Urinary bladder (tissue), 4 donors: Measurements from ENCODE around the gene ENOX2. TPM values are rescaled to one million over a fixed set of nuclear protein-coding genes. Genes with fewer than 3 reads are reported as not detected.
"Not testable (repeated sequence)": the region's sequence is repeated elsewhere in the genome, so short reads cannot be mapped to it uniquely, and the experiment has no call there.

Experiments used
- DNase-seq: peaks from one replicate; pipeline ENCODE4 v3.0.0-alpha.2; 2015; ENCODE audit errors: extremely low spot score
- H3K27ac ChIP-seq: one replicate; pipeline ENCODE4 v1.5.1; 2013; ENCODE audit warnings: low read depth, mild to moderate bottlenecking, moderate library complexity
- H3K36me3 ChIP-seq: one replicate; pipeline ENCODE4 v1.6.1; 2013; ENCODE audit warnings: mild to moderate bottlenecking, moderate library complexity; ENCODE audit not compliant: insufficient read depth
- H3K4me1 ChIP-seq: one replicate; pipeline ENCODE4 v1.6.1; 2013; ENCODE audit warnings: mild to moderate bottlenecking, moderate library complexity; ENCODE audit not compliant: insufficient read depth
- H3K4me3 ChIP-seq: one replicate; pipeline ENCODE4 v1.5.1; 2013; ENCODE audit warnings: low read depth, low read length
- WGBS: extraction: QIAGEN DNeasy Blood & Tissue Kit; methylation state at CpG from one replicate; pipeline ENCODE4 v1.1.7; 2013; 5-methylcytosine and 5-hydroxymethylcytosine counted together
- polyA plus RNA-seq: library from polyadenylated mRNA; stranded (reverse); fragments of 200-250 nt; gene quantifications from one replicate; pipeline ENCODE4 v1.2.3, GENCODE V29; 2013
- total RNA-seq: library from RNA; depleted of rRNA; stranded (reverse); fragments of >200 nt; gene quantifications from one replicate; pipeline ENCODE4 v1.2.3, GENCODE V29; 2014
- donor health status: healthy with polysubstance abuse.
- donor health status: healthy.

ENOX2 gene
- total and polyA plus RNA-seq, 2 donors: 12.5 to 13.9 TPM

DNA sequence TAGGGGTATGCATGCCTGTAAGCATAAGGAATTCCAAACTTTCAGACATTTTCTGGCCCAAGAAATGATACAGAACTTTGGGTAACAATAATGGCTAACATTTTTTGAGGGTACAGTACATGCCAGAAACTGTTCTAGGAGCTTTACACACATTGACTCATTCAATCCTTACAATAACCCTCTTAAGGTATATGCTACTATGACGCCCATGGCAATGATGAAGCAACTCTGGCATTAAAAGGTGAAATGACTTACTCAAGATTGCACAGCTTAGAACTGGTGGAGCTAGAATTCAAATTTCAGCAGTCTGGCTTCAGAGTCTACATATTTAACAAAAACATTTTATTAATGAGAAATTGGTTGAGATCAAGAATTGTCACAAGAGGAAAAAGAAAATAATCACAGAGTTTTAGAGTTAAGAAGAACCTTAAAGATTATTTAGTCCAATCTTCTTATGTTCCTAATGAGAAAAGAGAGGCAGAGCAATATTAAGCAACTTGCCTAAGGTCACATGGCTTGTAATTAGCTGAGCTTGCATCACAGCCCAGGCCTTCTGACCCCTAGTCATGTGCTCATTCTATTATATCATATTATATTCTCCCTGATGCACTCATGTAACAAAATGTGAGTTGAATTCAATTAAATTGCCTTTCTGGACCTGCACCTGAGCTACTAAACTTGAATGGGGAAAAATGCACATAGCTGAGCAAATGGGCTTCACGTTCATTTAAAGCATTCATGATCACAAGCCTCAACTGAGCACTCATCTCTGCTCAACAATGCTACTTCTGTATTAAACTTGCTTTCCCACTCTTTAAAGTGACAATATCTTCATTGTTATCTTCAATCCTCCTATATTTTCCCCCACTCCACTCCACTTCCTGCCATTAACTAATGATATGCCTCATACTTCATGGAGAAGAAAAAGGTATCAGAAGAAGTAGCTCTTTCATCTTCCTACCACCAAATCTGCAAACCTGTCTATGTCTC is 73.2 kb downstream of the ENOX2 start:
- WGBS: 90% methylated on average over 2 of the region's 2 CpGs
- Histone ChIP-seq H3K36me3 (no peaks in the 10 kb centered on the region), H3K27ac (no peak overlapping the region), H3K4me1 (no peaks in the 10 kb centered on the region), H3K4me3 (no peak overlapping the region)
- no peak for DNase-seq

DNA sequence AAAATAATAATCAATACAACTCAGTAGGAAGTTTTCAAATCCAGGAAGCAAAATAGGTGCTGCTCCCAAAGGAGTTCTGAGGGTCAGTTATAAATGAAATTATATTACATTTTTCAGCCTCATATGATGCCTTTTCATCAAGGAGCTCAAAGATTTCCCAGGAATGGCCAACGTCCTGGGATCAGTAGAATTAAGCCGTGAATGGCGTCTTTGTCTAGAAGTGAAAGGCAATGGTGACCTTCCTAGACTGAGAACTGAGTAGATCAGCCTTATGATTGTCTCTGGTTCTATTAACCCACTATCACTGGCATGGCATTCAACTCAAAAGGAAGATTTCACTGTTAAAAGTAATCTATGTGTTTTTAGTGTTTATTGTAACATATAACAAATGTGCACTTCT is 74.4 kb downstream of the ENOX2 start:
- H3K27ac ChIP-seq: no peak overlapping the region
- H3K36me3 ChIP-seq: no peaks in the 10 kb centered on the region
- DNase-seq: no peak
- H3K4me3 ChIP-seq: no peak overlapping the region
- WGBS: 83% methylated on average over 3 of the region's 3 CpGs
- H3K4me1 ChIP-seq: no peaks in the 10 kb centered on the region

DNA sequence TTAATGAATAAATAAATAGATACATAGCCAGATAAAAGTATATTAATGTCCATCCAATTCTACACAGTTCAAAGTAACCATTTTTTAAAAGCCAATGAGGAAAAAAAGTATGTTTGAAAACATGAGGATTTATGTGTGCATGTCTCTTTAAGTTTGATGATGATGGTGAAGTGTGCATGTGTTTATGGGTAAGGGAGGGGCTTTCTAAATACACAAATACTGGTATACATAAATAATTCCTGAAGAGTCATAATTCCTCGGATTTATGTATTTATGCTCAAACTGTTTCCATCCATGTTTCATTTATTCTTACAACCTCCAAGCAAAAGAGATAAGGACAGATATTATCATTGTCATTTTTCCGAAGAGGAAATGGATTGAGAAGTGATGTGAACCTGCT is 75.4 kb downstream of the ENOX2 start:
- H3K36me3 ChIP-seq: no peaks in the 10 kb centered on the region
- no peak for DNase-seq
- no peaks in the 10 kb centered on the region for H3K4me1 ChIP-seq
- H3K27ac ChIP-seq: no peak overlapping the region
- H3K4me3 ChIP-seq: no peak overlapping the region
- 74% methylated on average over 2 of the region's 2 CpGs for WGBS

DNA sequence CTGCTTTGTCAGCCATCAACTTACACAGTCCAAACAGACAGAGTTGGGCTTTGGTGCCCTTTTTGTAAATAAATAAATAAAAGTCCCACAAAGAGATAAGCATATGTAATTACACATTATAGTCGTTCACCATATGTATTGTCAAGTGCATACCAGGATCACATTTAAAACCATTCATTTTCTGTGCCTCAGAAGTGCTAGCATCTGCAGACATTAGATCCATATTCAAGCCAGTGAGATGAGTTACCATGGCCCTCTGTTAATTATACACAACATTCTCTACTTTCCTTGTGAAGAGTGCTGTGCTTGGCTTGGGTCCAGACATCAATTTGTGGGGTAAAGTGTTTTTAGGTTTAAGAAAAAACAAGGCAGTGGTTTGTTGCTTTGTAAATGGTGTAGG is 76.8 kb downstream of the ENOX2 start:
- DNase-seq: no peak
- Histone ChIP-seq H3K27ac (no peak overlapping the region), H3K4me1 (no peaks in the 10 kb centered on the region), H3K36me3 (no peaks in the 10 kb centered on the region), H3K4me3 (no peak overlapping the region)
- WGBS: 58% methylated on average over 1 of the region's 1 CpG

DNA sequence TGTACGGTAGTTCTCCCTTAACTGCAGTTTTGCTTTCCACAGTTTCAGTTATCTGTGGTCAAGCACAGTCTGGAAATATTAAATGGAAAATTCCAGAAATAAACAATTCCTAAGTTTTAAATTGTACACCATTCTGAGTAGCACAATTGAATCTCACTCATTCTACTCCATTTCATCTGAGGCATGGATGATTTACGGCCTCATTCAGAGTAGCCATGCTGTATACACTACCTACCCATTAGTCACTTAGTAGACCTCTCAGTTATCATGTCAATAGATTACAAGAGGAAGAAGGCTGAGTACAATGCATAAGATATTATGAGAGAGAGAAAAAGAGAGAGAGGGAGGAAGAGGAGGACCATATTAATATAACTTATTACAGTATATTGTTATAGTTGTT is 77.5 kb downstream of the ENOX2 start:
- no peak for DNase-seq
- 96% methylated on average over 2 of the region's 2 CpGs for WGBS
- no peak overlapping the region for H3K4me3 ChIP-seq
- no peaks in the 10 kb centered on the region for H3K4me1 ChIP-seq
- H3K36me3 ChIP-seq: no peaks in the 10 kb centered on the region
- no peak overlapping the region for H3K27ac ChIP-seq

DNA sequence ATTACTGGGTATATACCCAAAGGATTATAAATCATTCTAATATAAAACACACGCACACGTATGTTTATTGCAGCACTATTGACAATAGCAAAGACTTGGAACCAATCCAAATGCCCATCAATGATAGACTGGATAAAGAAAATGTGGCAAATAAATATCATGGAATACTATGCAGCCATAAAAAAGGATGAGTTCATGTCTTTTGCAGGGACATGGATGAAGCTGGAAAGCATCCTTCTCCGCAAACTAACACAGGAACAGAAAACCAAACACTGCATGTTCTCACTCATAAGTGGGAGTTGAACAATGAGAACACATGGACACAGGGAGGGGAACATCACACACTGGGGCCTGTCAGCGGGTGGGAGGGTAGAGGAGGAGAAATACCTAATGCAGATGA is 83.6 kb downstream of the ENOX2 start:
- H3K4me3 ChIP-seq, H3K4me1 ChIP-seq, H3K36me3 ChIP-seq, DNase-seq, H3K27ac ChIP-seq: not testable (repeated sequence)
- 91% methylated on average over 4 of the region's 4 CpGs for WGBS

DNA sequence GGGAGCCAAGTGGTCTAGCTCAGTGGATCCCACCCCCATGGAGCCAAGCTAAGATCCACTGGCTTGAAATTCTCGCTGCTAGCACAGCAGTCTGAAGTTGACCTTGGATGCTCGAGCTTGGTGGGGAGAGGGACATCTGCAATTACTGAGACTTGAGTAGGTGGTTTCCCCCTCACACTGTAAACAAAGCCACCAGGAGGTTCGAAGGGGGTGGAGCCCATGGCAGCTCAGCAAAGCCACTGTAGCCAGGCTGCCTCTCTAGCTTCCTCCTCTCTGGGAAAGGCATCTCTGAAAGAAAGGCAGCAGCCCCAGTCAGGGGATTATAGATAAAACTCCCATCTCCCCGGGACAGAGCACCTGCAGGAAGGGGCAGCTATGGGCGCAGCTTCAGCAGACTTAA is 89.1 kb downstream of the ENOX2 start:
- H3K4me1 ChIP-seq, H3K27ac ChIP-seq, DNase-seq, H3K36me3 ChIP-seq, H3K4me3 ChIP-seq: not testable (repeated sequence)
- WGBS: 79% methylated on average over 5 of the region's 5 CpGs

DNA sequence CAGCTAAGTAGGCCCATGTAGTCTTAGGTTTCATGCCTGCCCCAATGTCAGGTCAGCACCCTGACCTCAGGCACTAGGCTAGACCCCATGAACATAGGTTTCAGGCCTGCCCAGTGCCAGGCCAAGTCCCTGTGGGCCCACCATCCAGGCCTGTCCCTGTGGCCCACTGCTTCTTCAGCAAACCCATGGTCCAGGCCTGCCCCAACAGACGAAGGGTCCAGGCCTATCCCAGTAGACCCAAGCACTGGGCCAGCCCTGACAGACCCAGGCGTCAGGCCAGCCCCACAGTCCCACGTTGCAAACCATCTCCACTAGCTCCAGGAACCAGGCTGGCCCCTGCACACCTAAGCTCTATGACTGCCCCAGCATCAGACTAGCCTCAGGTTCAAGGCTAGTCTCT is 92.4 kb downstream of the ENOX2 start:
- no peaks in the 10 kb centered on the region for H3K36me3 ChIP-seq
- no peak overlapping the region for H3K4me3 ChIP-seq
- H3K4me1 ChIP-seq: no peaks in the 10 kb centered on the region
- no peak for DNase-seq
- WGBS: 98% methylated on average over 3 of the region's 3 CpGs
- H3K27ac ChIP-seq: no peak overlapping the region

DNA sequence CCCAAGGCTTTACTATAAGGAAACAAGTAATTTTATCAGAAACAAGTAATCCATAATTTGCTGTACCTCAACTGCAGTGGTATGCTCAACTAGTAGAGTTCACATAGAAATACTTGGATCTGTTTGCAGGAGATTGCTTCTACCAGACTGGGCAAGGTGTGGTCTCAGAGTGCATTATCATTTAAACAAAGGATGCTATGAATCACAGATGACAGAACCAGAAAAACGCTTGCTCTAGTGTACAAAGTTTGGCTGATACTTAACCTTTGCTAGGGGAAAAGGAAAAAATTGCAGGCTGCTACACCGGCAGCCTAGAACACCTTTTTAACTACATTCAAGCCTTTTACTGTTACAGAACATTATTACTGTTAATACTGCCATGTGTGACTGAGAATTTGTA is 97.1 kb downstream of the ENOX2 start:
- Histone ChIP-seq H3K4me1 (no peaks in the 10 kb centered on the region), H3K27ac (no peak overlapping the region), H3K4me3 (no peak overlapping the region), H3K36me3 (no peaks in the 10 kb centered on the region)
- peak; percentile 8 for DNase-seq
- WGBS: 57% methylated on average over 2 of the region's 2 CpGs

DNA sequence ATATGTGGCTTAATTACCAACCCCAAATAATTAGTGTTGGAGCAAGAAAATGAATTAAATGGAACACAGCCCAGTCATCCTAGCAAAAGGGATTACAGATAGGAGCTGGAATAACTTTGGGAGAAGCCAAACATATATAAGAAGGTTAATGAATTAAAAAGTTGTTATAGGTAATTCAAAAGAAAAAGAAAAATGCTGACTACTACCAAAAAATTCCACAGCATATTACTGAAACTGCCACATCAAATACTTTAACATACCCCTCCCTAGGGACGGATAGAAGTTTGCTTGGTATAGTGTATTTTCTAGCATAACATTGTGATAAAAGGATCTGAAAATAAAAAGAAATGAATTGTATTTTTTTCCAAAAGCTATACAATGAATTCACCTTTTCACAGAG is 99.5 kb downstream of the ENOX2 start:
- Histone ChIP-seq H3K4me3 (no peak overlapping the region), H3K36me3 (no peaks in the 10 kb centered on the region), H3K27ac (no peak overlapping the region), H3K4me1 (no peaks in the 10 kb centered on the region)
- 91% methylated on average over 1 of the region's 1 CpG for WGBS
- DNase-seq: no peak

DNA sequence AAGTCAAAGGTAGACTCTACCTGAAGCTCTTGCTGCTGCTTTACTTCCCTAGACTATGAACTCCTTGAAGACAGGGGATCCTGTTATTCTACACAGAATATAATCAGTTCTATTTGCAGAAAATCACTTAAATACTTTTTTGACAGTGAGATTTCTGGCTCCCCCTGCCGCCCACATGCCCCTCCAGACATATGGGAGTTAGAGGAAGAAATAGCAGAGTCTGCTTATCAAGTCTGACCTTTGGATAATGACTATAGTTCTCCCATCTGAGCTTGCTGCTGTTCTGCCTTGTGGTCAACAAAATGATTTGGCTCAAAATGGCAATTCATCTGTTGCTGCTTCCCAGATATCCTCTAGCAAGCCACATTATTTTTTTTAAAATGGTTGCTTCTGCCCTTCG is 101.1 kb downstream of the ENOX2 start:
- no peaks in the 10 kb centered on the region for H3K36me3 ChIP-seq
- no peak overlapping the region for H3K4me3 ChIP-seq
- H3K4me1 ChIP-seq: no peaks in the 10 kb centered on the region
- WGBS: 79% methylated on average over 2 of the region's 2 CpGs
- DNase-seq: no peak
- no peak overlapping the region for H3K27ac ChIP-seq

DNA sequence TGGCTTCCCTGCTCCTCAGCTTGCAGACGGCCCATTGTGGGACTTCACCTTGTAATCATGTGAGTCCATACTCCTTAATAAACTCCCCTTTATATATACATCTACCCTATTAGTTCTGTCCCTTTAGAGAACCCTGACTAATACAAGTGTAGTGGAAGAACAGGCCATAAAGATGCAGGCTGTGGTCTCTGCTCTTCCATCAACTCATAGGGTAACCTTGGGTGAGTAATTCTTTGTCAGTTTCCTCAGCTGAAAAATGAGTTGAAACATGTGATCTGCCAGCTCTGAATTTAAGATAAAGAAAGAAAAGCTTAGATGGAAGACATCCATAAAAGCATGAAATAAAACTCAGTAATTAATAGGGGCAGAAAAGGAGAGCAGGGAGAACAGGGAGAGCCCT is 103.6 kb downstream of the ENOX2 start:
- WGBS: 86% methylated on average over 1 of the region's 1 CpG
- no peak for DNase-seq
- no peak overlapping the region for H3K4me3 ChIP-seq
- no peaks in the 10 kb centered on the region for H3K36me3 ChIP-seq
- H3K27ac ChIP-seq: no peak overlapping the region
- H3K4me1 ChIP-seq: no peaks in the 10 kb centered on the region

DNA sequence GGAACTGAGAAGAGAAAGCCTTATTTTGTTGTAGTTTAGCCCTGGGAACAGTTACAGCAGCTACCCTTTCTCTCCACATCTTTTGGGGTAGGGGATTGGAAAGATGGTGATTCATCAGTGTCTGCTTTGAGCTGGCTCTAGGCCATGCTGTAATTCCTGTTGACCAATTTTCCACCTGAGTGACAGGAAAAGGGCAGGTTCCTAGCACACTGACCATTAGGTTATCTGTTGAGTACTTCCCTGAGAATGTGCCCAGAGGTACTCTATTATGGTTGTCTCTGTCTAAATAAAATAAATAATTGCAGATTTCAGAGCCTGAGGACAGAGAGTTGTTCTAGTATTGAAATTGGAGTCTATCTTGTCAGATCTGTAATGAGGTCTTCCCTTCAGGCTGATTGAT is 109.0 kb downstream of the ENOX2 start:
- H3K27ac ChIP-seq: no peak overlapping the region
- no peaks in the 10 kb centered on the region for H3K4me1 ChIP-seq
- no peaks in the 10 kb centered on the region for H3K36me3 ChIP-seq
- H3K4me3 ChIP-seq: no peak overlapping the region
- DNase-seq: no peak

DNA sequence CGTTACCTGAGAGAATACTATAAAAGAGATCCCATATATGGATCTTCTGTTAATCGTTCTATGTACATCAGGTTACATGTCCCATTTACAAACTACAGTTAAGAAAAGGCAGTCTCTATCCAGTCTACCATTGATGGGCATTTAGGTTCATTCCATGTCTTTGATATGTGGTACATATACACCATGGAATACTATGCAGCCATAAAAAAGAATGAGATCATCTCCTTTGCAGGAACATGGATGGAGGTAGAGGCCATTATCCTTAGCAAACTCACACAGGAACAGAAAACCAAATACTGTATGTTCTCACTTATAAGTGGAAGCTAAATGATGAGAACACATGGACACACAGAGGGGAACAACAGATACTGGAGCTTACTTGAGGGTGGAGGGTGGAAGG is 111.1 kb downstream of the ENOX2 start:
- not testable (repeated sequence) for DNase-seq, H3K4me1 ChIP-seq, H3K27ac ChIP-seq, H3K36me3 ChIP-seq, H3K4me3 ChIP-seq
- 97% methylated on average over 2 of the region's 2 CpGs for WGBS
